Measurements from ENCODE around the gene ZMYND10. TPM values are rescaled to one million over a fixed set of nuclear protein-coding genes. Genes with fewer than 3 reads are reported as not detected.

The ZMYND10 gene
- total and polyA plus RNA-seq, 9 of the 15 experiments (the other 6 are each of a cell fraction or from before 2014, with no cell fraction given) = 0.20 to 2.8 (median 0.70) TPM

DNA sequence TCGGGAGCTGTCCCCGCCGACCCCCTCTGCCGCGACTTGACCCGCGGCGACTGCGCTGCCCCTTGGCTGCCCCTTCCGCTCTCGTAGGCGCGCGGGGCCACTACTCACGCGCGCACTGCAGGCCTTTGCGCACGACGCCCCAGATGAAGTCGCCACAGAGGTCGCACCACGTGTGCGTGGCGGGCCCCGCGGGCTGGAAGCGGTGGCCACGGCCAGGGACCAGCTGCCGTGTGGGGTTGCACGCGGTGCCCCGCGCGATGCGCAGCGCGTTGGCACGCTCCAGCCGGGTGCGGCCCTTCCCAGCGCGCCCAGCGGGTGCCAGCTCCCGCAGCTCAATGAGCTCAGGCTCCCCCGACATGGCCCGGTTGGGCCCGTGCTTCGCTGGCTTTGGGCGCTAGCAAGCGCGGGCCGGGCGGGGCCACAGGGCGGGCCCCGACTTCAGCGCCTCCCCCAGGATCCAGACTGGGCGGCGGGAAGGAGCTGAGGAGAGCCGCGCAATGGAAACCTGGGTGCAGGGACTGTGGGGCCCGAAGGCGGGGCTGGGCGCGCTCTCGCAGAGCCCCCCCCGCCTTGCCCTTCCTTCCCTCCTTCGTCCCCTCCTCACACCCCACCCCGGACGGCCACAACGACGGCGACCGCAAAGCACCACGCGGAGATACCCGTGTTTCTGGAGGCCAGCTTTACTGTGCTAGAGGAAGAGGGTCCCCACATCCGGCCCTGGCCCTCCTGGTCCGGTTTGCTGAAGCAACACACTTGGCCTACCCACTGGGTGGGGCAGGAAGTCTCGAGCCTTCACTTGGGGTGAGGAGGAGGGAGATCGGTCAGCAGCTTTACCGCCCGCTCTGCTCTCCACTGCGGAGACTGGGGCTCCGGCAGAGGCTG, 4.8 kb downstream of the ZMYND10 start, which contains the start of gene RASSF1 (continued):
- TF ChIP-seq, protein P1, sequence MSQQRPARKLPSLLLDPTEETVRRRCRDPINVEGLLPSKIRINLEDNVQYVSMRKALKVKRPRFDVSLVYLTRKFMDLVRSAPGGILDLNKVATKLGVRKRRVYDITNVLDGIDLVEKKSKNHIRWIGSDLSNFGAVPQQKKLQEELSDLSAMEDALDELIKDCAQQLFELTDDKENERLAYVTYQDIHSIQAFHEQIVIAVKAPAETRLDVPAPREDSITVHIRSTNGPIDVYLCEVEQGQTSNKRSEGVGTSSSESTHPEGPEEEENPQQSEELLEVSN (IDR thresholded peaks at IDR 0.05; ENCODE audit: borderline replicate concordance in 1 of 2, extremely low read depth in 1 of 2, insufficient read depth in 1 of 2, insufficient read length in 1 of 2, low read depth in 1 of 2, low read length in 1 of 2, poor library complexity in 1 of 2, severe bottlenecking in 1 of 2) = peak; percentile 48 to 49
- TF ChIP-seq CTBP1 (IDR thresholded peaks at IDR 0.05; ENCODE audit: borderline replicate concordance) (peak; percentile 14; the same call in 1 of the 2 replicates), ZFX (CRISPR knock-in tag; IDR thresholded peaks at IDR 0.05) (peak; percentile 88), ATF7 (IDR thresholded peaks at IDR 0.05) (0 out of 2 replicates have a peak, but pooled peaks have one; percentile 9), RBFOX2 (IDR thresholded peaks at IDR 0.05; ENCODE audit: low read depth, low read length) (peak; percentile 85), IFI16 (CRISPR knock-in tag; IDR thresholded peaks at IDR 0.05) (no peak), ZNF766 (CRISPR knock-in tag; conservative IDR thresholded peaks at IDR 0.05) (no peak), ZNF551 (CRISPR knock-in tag; IDR thresholded peaks at IDR 0.05) (no peak), KLF6 (CRISPR knock-in tag; IDR thresholded peaks at IDR 0.05; ENCODE audit: borderline replicate concordance) (no peak), SP2 (IDR thresholded peaks at IDR 0.05; ENCODE audit: extremely low read depth, low read depth, low read length, poor library complexity, severe bottlenecking) (no peak), RBM22 (IDR thresholded peaks at IDR 0.05; ENCODE audit: low read depth, low read length, poor library complexity, severe bottlenecking) (no peak), CHD1 (IDR thresholded peaks at IDR 0.05; ENCODE audit: low read length) (peak; percentile 73), KDM5B (IDR thresholded peaks at IDR 0.05; ENCODE audit: insufficient replicate concordance, low read depth, low read length) (peak; percentile 59), ZBTB1 (CRISPR knock-in tag; IDR thresholded peaks at IDR 0.05; ENCODE audit: borderline replicate concordance, low read depth) (peak; percentile 23; the same call in 1 of the 2 replicates)
- TF ChIP-seq, protein P2, sequence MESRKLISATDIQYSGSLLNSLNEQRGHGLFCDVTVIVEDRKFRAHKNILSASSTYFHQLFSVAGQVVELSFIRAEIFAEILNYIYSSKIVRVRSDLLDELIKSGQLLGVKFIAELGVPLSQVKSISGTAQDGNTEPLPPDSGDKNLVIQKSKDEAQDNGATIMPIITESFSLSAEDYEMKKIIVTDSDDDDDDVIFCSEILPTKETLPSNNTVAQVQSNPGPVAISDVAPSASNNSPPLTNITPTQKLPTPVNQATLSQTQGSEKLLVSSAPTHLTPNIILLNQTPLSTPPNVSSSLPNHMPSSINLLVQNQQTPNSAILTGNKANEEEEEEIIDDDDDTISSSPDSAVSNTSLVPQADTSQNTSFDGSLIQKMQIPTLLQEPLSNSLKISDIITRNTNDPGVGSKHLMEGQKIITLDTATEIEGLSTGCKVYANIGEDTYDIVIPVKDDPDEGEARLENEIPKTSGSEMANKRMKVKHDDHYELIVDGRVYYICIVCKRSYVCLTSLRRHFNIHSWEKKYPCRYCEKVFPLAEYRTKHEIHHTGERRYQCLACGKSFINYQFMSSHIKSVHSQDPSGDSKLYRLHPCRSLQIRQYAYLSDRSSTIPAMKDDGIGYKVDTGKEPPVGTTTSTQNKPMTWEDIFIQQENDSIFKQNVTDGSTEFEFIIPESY (CRISPR knock-in tag; IDR thresholded peaks at IDR 0.05) = peak; percentile 86
- TF ChIP-seq, protein P3, sequence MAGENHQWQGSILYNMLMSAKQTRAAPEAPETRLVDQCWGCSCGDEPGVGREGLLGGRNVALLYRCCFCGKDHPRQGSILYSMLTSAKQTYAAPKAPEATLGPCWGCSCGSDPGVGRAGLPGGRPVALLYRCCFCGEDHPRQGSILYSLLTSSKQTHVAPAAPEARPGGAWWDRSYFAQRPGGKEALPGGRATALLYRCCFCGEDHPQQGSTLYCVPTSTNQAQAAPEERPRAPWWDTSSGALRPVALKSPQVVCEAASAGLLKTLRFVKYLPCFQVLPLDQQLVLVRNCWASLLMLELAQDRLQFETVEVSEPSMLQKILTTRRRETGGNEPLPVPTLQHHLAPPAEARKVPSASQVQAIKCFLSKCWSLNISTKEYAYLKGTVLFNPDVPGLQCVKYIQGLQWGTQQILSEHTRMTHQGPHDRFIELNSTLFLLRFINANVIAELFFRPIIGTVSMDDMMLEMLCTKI (IDR thresholded peaks at IDR 0.05; ENCODE audit: partially characterized antibody) = no peak
- TF ChIP-seq, protein P4, sequence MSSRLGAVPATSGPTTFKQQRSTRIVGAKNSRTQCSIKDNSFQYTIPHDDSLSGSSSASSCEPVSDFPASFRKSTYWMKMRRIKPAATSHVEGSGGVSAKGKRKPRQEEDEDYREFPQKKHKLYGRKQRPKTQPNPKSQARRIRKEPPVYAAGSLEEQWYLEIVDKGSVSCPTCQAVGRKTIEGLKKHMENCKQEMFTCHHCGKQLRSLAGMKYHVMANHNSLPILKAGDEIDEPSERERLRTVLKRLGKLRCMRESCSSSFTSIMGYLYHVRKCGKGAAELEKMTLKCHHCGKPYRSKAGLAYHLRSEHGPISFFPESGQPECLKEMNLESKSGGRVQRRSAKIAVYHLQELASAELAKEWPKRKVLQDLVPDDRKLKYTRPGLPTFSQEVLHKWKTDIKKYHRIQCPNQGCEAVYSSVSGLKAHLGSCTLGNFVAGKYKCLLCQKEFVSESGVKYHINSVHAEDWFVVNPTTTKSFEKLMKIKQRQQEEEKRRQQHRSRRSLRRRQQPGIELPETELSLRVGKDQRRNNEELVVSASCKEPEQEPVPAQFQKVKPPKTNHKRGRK (tag; IDR thresholded peaks at IDR 0.05) = no peak
- TF ChIP-seq, protein P5, sequence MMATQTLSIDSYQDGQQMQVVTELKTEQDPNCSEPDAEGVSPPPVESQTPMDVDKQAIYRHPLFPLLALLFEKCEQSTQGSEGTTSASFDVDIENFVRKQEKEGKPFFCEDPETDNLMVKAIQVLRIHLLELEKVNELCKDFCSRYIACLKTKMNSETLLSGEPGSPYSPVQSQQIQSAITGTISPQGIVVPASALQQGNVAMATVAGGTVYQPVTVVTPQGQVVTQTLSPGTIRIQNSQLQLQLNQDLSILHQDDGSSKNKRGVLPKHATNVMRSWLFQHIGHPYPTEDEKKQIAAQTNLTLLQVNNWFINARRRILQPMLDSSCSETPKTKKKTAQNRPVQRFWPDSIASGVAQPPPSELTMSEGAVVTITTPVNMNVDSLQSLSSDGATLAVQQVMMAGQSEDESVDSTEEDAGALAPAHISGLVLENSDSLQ (IDR thresholded peaks at IDR 0.05) = no peak

All from K562 (cell line).